ENCODE data around the gene CDK5RAP1. TPM values are rescaled to one million over a fixed set of nuclear protein-coding genes. Genes with fewer than 3 reads are reported as not detected.

Gene CDK5RAP1
- total and polyA plus RNA-seq, 10 donors, result 21.3 to 93.0 (median 33.7) TPM

- WGBS, 5 donors, result 97 to 100% (median 98%) methylated on average over 1 to 3 of the region's 3 CpGs
- Histone ChIP-seq H3K4me3 (no peak overlapping the region), H3K27me3 (replicated peaks in 1 of 7) (no peaks in the 10 kb centered on the region), H3K36me3 (peaks cover 0 to 98% (median 78%) of the 10 kb centered on the region in 6 donors), H3K4me1 (no peaks in the 10 kb centered on the region), H3K27ac (no peak overlapping the region), H3K9me3 (no peaks in the 10 kb centered on the region)
- TF ChIP-seq CTCF (IDR thresholded peaks at IDR 0.05 in 8 of 11, conservative IDR thresholded peaks at IDR 0.05 in 3 of 11), result no peak
- no peak for TF ChIP-seq POLR2A (IDR thresholded peaks at IDR 0.05)
- no peak for TF ChIP-seq POLR2AphosphoS5 (IDR thresholded peaks at IDR 0.05)
- intact Hi-C loops (cut with DNase I; ENCODE audit: low total_unique reads), result no loop called here
- DNase-seq, result no peak
These were observed 13.1 kb downstream of the CDK5RAP1 start for GRCh38 chr20:33388268-33388667.

GRCh38 chr20:33387177-33387576, 14.1 kb downstream of the CDK5RAP1 start:
- DNase-seq, result no peak
- Histone ChIP-seq H3K4me1 (no peaks in the 10 kb centered on the region), H3K9me3 (no peaks in the 10 kb centered on the region), H3K4me3 (no peak overlapping the region), H3K36me3 (peaks cover 0 to 98% (median 78%) of the 10 kb centered on the region in 6 donors), H3K27ac (no peak overlapping the region), H3K27me3 (replicated peaks in 1 of 7) (no peaks in the 10 kb centered on the region)
- intact Hi-C loops (cut with DNase I; ENCODE audit: low total_unique reads), result no loop called here
- no peak for TF ChIP-seq CTCF (IDR thresholded peaks at IDR 0.05 in 8 of 11, conservative IDR thresholded peaks at IDR 0.05 in 3 of 11)
- no peak for TF ChIP-seq POLR2AphosphoS5 (IDR thresholded peaks at IDR 0.05)
- no peak for TF ChIP-seq POLR2A (IDR thresholded peaks at IDR 0.05)
- 80 to 94% (median 88%) methylated on average over 7 of the region's 7 CpGs for WGBS, 5 donors

- intact Hi-C loops (cut with DNase I; ENCODE audit: low total_unique reads), result no loop called here
- H3K27me3 ChIP-seq (replicated peaks in 1 of 7), result no peaks in the 10 kb centered on the region
- peaks cover 0 to 98% (median 78%) of the 10 kb centered on the region in 6 donors for H3K36me3 ChIP-seq
- no peak overlapping the region for H3K4me3 ChIP-seq
- WGBS, 5 donors, result 96 to 100% (median 100%) methylated on average over 1 of the region's 1 CpG
- no peaks in the 10 kb centered on the region for H3K9me3 ChIP-seq
- no peak for TF ChIP-seq POLR2AphosphoS5 (IDR thresholded peaks at IDR 0.05)
- no peak for TF ChIP-seq POLR2A (IDR thresholded peaks at IDR 0.05)
- no peak for TF ChIP-seq CTCF (IDR thresholded peaks at IDR 0.05 in 8 of 11, conservative IDR thresholded peaks at IDR 0.05 in 3 of 11)
- no peak for DNase-seq
- no peaks in the 10 kb centered on the region for H3K4me1 ChIP-seq
- H3K27ac ChIP-seq, result no peak overlapping the region
These were observed 14.6 kb downstream of the CDK5RAP1 start for GRCh38 chr20:33386673-33387072.

GRCh38 chr20:33377366-33377765, 24.0 kb downstream of the CDK5RAP1 start:
- Histone ChIP-seq H3K36me3 (peaks cover 3 to 100% (median 76%) of the 10 kb centered on the region in 6 donors), H3K4me1 (peaks cover 0 to 10% (median 0%) of the 10 kb centered on the region in 6 donors), H3K9me3 (no peaks in the 10 kb centered on the region), H3K4me3 (no peak overlapping the region), H3K27ac (no peak overlapping the region), H3K27me3 (replicated peaks in 1 of 7) (no peaks in the 10 kb centered on the region)
- TF ChIP-seq POLR2A (IDR thresholded peaks at IDR 0.05), result no peak
- DNase-seq, result no peak
- 88 to 96% (median 92%) methylated on average over 2 of the region's 2 CpGs for WGBS, 5 donors
- intact Hi-C loops (cut with DNase I; ENCODE audit: low total_unique reads), result no loop called here

All from spleen (tissue), 11 donors.